Measurements from ENCODE around the gene MPC1. TPM values are rescaled to one million over a fixed set of nuclear protein-coding genes. Genes with fewer than 3 reads are reported as not detected.
A peak's percentile ranks its signal among the peaks of the same experiment; 100 is the strongest.
"Not testable (repeated sequence)": the region's sequence is repeated elsewhere in the genome, so short reads cannot be mapped to it uniquely, and the experiment has no call there.

Gene MPC1
- polyA plus RNA-seq, 1 donor: 38.8 TPM

DNA sequence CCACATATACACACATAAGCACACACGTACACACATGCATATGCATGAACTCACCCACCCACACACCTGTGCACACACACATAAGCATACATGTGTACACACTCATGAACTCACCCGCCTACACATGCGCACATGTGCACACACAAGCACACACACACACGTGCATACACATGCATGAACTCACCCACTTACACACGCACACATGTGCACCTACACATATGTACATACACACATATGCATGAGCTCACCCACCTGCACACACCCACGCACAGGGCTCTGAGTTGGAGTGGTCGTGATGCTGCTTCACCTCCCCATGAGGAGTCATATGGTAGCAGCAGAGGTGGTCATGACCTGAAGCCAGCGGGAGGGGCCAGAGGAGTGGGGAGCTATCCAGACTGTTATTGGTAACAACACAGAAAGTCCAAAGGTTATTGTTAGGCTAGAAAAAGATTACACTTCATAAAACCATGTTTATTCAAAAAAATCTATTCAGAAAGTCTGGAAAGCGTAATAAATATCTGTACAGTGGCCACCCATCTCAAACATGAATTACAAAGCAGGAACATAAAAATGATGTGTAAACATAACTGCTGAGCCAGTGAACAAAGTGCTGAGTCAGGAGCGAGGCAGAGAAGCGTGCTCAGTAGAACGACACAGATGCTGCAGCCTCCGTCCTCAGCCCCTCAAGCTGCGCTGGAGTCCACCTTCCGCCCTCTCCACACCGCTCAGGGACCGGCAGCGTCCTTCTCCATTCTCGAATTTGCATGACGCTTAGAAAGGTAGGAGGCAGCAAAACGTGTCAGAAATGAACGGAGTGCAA is 26.4 kb upstream of the MPC1 start:
- peak in 1 of 2 donors; percentile 32 for DNase-seq
- 33% methylated on average over 1 of the region's 22 CpGs for WGBS (ENCODE audit: insufficient coverage, low lambda C conversion rate)

DNA sequence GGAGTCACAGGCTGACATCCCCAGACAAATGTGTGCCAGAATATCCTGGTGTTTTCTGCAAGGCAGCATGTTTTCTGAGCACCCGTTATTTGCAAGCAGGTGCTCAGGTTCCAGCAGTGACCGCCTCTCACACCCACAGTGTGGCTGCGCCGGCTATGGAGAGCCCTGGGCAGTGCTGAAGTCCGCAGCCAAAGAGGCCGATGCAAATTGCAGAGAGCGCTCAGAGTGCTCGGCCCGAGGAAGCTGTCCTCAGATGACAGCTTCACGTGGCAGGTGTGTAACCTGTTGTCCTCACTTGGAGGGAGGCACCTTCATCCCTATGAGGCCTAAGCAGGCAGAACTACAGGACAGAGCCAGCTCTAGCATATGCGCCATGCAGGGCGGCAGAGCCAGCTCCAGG is 23.5 kb upstream of the MPC1 start:
- DNase-seq: peak in 1 of 2 donors; percentile 66
- Histone ChIP-seq H3K36me3 (ENCODE audit: control insufficient read depth, insufficient read depth, low read length) (no peaks in the 10 kb centered on the region), H3K27ac (ENCODE audit: low read length) (no peak overlapping the region), H3K4me1 (ENCODE audit: control insufficient read depth, insufficient read depth, low read length) (no peaks in the 10 kb centered on the region), H3K9me3 (ENCODE audit: control insufficient read depth, low read depth, low read length) (no peaks in the 10 kb centered on the region), H3K4me3 (ENCODE audit: low read length) (no peak overlapping the region), H3K27me3 (ENCODE audit: control insufficient read depth, insufficient read depth, low read length) (no peaks in the 10 kb centered on the region)
- no CpG with 5 or more reads among the region's 12 CpGs for WGBS (ENCODE audit: insufficient coverage, low lambda C conversion rate)

More for the DNA sequence above, 26.4 kb upstream of the MPC1 start:
- peaks cover 4% of the 10 kb centered on the region for H3K36me3 ChIP-seq (ENCODE audit: control insufficient read depth, insufficient read depth, low read length)
- no peaks in the 10 kb centered on the region for H3K9me3 ChIP-seq (ENCODE audit: control insufficient read depth, low read depth, low read length)
- H3K27me3 ChIP-seq (ENCODE audit: control insufficient read depth, insufficient read depth, low read length): no peaks in the 10 kb centered on the region
- H3K4me1 ChIP-seq (ENCODE audit: control insufficient read depth, insufficient read depth, low read length): no peaks in the 10 kb centered on the region
- no peak overlapping the region for H3K4me3 ChIP-seq (ENCODE audit: low read length)
- H3K27ac ChIP-seq (ENCODE audit: low read length): no peak overlapping the region

DNA sequence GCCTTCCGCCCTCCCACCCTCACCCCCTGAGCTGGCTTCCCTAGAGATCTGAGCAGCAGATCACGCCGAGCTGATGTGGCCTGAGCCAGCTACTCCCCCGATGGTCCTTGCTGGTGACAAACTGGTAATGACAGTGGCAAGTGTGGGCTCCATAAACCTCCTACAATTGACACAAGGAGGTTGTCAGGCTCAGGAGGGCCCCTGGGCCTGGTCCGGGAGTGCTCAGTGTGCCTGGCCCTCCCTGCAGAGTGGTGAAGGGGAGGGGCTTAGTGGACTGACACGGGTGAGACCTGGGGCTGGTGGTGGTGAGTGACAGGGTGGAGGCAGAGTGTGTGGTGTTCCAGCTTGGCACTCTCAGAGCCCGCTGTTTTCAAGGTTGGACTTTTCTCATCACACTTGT is 22.6 kb upstream of the MPC1 start:
- no peaks in the 10 kb centered on the region for H3K27me3 ChIP-seq (ENCODE audit: control insufficient read depth, insufficient read depth, low read length)
- WGBS (ENCODE audit: insufficient coverage, low lambda C conversion rate): 67% methylated on average over 1 of the region's 7 CpGs
- no peaks in the 10 kb centered on the region for H3K36me3 ChIP-seq (ENCODE audit: control insufficient read depth, insufficient read depth, low read length)

DNA sequence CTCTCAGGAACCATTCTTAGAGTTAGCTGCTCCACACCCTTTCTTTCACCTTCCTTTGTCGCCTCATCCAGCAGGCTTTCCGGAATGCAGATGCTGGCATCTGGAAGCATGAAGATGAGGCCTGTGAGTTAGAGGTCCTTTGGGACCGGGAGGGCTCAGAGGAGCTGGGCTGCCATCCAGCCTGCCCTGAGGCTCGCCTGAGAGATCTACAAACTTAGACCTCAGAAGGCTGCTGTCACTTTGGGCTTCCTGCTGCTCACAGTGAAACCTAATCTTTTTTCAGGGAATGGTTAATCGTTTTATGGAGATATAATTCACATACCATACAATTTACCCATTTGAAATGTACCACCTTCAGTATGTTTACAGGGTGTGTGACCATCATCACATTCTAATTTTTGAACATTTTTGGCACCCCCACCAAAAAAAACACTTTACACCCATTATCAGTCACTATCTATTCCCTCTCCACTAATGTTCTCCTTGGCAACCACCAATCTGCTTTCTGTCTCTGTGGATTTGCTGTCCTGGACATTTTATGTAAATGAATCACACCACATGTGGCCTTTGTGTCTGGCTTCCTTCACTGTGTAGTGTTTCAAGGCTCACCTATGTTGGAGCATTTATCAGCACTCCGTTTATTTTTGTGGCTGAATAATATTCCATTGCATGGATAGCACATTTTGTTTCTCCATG is 20.0 kb upstream of the MPC1 start:
- Histone ChIP-seq H3K27me3 (ENCODE audit: control insufficient read depth, insufficient read depth, low read length) (no peaks in the 10 kb centered on the region), H3K4me1 (ENCODE audit: control insufficient read depth, insufficient read depth, low read length) (no peaks in the 10 kb centered on the region), H3K36me3 (ENCODE audit: control insufficient read depth, insufficient read depth, low read length) (no peaks in the 10 kb centered on the region), H3K27ac (ENCODE audit: low read length) (no peak overlapping the region), H3K9me3 (ENCODE audit: control insufficient read depth, low read depth, low read length) (no peaks in the 10 kb centered on the region), H3K4me3 (ENCODE audit: low read length) (no peak overlapping the region)
- WGBS (ENCODE audit: insufficient coverage, low lambda C conversion rate): 100% methylated on average over 1 of the region's 6 CpGs
- DNase-seq: no peak

More for the DNA sequence above, 22.6 kb upstream of the MPC1 start:
- H3K27ac ChIP-seq (ENCODE audit: low read length): no peak overlapping the region
- no peak for DNase-seq
- no peaks in the 10 kb centered on the region for H3K4me1 ChIP-seq (ENCODE audit: control insufficient read depth, insufficient read depth, low read length)
- no peak overlapping the region for H3K4me3 ChIP-seq (ENCODE audit: low read length)
- H3K9me3 ChIP-seq (ENCODE audit: control insufficient read depth, low read depth, low read length): no peaks in the 10 kb centered on the region

DNA sequence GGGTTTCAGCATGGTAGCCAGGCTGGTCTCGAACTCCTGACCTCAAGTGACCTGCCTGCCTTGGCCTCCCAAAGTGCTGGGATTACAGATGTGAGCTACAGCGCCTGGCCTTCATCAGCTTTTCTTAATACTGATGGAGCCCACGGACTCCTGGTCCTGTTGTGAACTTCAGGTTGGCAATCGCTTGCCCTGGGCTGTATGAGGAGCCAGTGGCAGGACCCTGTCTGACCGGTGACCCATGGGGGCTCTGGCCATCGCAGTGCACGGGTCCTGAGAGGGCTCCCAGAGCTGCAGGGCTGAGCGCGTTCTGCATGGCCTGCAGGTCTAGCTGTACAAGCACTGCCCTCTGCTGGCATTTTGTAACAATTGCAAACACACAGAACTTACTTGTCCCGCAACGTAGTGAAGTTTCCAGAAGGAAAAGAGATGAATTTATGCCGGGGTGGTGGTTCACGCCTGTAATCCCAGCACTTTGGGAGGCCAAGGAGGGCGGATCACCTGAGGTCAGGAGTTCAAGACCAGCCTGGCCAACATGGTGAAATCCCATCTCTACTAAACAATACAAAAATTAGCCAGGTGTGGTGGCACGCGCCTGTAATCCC is 18.0 kb upstream of the MPC1 start:
- not testable (repeated sequence) for H3K4me3 ChIP-seq (ENCODE audit: low read length); H3K36me3 ChIP-seq (ENCODE audit: control insufficient read depth, insufficient read depth, low read length); H3K9me3 ChIP-seq (ENCODE audit: control insufficient read depth, low read depth, low read length); H3K27me3 ChIP-seq (ENCODE audit: control insufficient read depth, insufficient read depth, low read length); H3K27ac ChIP-seq (ENCODE audit: low read length); H3K4me1 ChIP-seq (ENCODE audit: control insufficient read depth, insufficient read depth, low read length)
- DNase-seq: peak; percentile 51 to 57
- no CpG with 5 or more reads among the region's 16 CpGs for WGBS (ENCODE audit: insufficient coverage, low lambda C conversion rate)

DNA sequence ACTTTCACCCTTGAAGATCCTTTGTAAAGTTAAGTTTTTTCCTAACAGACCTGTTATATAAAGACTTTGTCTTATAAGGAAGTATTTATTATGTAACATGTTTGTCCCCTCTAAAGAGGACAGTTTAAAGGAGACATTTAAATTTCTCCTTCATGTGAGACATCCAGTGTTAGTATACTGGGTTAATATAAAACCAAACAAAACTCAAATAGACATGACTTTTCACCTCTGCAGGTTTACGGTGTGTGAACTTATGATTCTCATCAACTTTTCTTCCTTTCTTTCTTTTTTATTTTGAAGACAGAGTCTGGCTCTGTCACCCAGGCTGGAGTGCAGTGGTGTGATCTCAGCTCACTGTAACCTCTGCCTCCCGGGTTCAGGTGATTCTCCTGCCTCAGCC is 17.4 kb upstream of the MPC1 start:
- Histone ChIP-seq H3K9me3 (ENCODE audit: control insufficient read depth, low read depth, low read length) (no peaks in the 10 kb centered on the region), H3K27ac (ENCODE audit: low read length) (no peak overlapping the region), H3K36me3 (ENCODE audit: control insufficient read depth, insufficient read depth, low read length) (no peaks in the 10 kb centered on the region), H3K27me3 (ENCODE audit: control insufficient read depth, insufficient read depth, low read length) (peaks cover 4% of the 10 kb centered on the region), H3K4me1 (ENCODE audit: control insufficient read depth, insufficient read depth, low read length) (no peaks in the 10 kb centered on the region), H3K4me3 (ENCODE audit: low read length) (no peak overlapping the region)
- WGBS (ENCODE audit: insufficient coverage, low lambda C conversion rate): 40% methylated on average over 1 of the region's 2 CpGs
- no peak for DNase-seq

DNA sequence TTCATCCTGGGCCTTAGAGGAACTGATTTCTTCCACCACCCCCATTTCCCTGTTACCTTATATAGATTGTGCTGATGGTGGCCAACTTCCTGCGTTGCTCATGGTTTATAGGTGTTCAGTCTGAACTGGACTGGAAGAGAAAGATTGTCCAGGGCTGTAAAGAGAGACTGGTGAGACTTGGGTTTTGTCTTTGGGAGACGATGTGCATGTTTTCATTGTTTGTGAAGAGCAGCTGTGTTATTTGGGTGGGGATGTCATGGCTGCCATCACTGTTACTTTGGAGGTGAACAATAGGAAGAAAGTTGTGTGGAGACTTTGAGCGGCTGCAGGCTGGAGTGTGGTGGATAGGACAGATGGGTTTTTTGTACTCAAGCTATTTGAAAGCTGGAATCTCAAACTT is 15.6 kb upstream of the MPC1 start:
- Histone ChIP-seq H3K9me3 (ENCODE audit: control insufficient read depth, low read depth, low read length) (no peaks in the 10 kb centered on the region), H3K36me3 (ENCODE audit: control insufficient read depth, insufficient read depth, low read length) (no peaks in the 10 kb centered on the region), H3K27ac (ENCODE audit: low read length) (no peak overlapping the region), H3K4me1 (ENCODE audit: control insufficient read depth, insufficient read depth, low read length) (no peaks in the 10 kb centered on the region), H3K27me3 (ENCODE audit: control insufficient read depth, insufficient read depth, low read length) (peaks cover 15% of the 10 kb centered on the region), H3K4me3 (ENCODE audit: low read length) (no peak overlapping the region)
- DNase-seq: no peak
- 100% methylated on average over 1 of the region's 3 CpGs for WGBS (ENCODE audit: insufficient coverage, low lambda C conversion rate)

DNA sequence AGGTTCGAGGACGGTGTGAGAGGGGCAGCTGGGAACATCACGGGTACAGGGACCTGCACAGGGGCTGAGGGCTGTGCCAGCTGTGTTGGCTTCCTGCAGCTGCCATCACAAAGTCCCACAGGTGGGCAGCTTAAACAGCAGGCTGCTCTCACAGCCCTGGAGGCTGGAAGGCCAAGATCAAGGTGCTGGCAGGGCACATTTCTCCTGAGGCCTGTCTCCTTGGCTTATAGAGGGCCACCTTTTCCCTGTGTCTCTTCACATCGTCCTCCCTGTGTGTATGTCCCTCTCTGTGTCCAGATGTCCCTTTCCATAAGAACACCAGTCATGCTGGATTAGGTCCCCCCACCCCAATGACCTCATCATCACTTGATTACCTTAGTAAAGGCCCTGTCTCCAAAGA is 15.1 kb upstream of the MPC1 start:
- no peak for DNase-seq
- Histone ChIP-seq H3K4me3 (ENCODE audit: low read length) (no peak overlapping the region), H3K9me3 (ENCODE audit: control insufficient read depth, low read depth, low read length) (no peaks in the 10 kb centered on the region), H3K27ac (ENCODE audit: low read length) (no peak overlapping the region), H3K4me1 (ENCODE audit: control insufficient read depth, insufficient read depth, low read length) (no peaks in the 10 kb centered on the region), H3K27me3 (ENCODE audit: control insufficient read depth, insufficient read depth, low read length) (peaks cover 15% of the 10 kb centered on the region), H3K36me3 (ENCODE audit: control insufficient read depth, insufficient read depth, low read length) (no peaks in the 10 kb centered on the region)
- no CpG with 5 or more reads among the region's 4 CpGs for WGBS (ENCODE audit: insufficient coverage, low lambda C conversion rate)

DNA sequence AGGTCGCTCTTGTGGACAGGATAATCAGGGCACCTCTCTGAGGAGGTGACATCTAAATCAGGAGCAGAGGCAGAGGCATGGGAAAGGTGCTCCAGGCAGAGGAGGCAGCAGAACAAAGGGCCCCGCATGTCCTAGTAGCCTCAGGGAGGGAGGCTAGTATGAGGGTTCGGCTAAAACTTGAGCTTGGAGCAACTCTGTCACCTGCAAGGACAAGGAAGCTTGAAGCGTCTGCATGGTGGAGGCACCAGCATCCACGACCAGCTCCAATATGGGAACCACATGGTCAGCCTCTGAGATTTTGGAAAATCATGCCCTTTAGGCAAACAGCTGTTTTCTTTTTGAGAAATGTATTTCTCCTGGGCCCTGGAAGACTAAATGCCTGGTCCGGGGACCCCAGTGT is 13.0 kb upstream of the MPC1 start:
- no peak for DNase-seq
- no peaks in the 10 kb centered on the region for H3K9me3 ChIP-seq (ENCODE audit: control insufficient read depth, low read depth, low read length)
- H3K27me3 ChIP-seq (ENCODE audit: control insufficient read depth, insufficient read depth, low read length): peaks cover 17% of the 10 kb centered on the region
- H3K27ac ChIP-seq (ENCODE audit: low read length): no peak overlapping the region
- H3K36me3 ChIP-seq (ENCODE audit: control insufficient read depth, insufficient read depth, low read length): no peaks in the 10 kb centered on the region
- H3K4me3 ChIP-seq (ENCODE audit: low read length): no peak overlapping the region
- no peaks in the 10 kb centered on the region for H3K4me1 ChIP-seq (ENCODE audit: control insufficient read depth, insufficient read depth, low read length)
- no CpG with 5 or more reads among the region's 6 CpGs for WGBS (ENCODE audit: insufficient coverage, low lambda C conversion rate)

DNA sequence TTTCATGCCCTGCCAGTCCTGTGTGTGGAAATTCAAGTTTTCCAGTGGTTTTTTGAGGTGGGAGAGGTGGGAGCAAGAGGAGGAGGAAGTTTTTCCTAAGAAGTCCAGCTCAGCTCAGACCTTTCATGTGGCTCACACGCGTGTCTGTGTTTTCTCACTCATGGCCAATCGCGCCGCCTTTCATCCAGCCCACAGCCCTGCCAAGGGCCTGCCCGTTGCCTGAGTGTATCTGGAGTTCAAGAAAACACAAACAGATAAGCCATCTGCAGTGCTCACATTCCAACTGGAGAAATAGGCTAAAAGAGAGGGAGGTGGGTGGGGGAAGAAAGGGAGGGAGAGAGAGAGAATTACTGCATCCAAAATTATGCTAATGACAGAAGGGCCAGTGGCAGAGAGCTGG is 12.6 kb upstream of the MPC1 start:
- no peaks in the 10 kb centered on the region for H3K9me3 ChIP-seq (ENCODE audit: control insufficient read depth, low read depth, low read length)
- DNase-seq: no peak
- H3K27me3 ChIP-seq (ENCODE audit: control insufficient read depth, insufficient read depth, low read length): peaks cover 19% of the 10 kb centered on the region
- WGBS (ENCODE audit: insufficient coverage, low lambda C conversion rate): no CpG with 5 or more reads among the region's 6 CpGs
- no peak overlapping the region for H3K27ac ChIP-seq (ENCODE audit: low read length)
- H3K4me3 ChIP-seq (ENCODE audit: low read length): no peak overlapping the region
- no peaks in the 10 kb centered on the region for H3K36me3 ChIP-seq (ENCODE audit: control insufficient read depth, insufficient read depth, low read length)
- no peaks in the 10 kb centered on the region for H3K4me1 ChIP-seq (ENCODE audit: control insufficient read depth, insufficient read depth, low read length)

Data from large intestine (tissue), 3 donors.